Measurements from ENCODE around the gene CNIH1.
"Not testable (repeated sequence)": the region's sequence is repeated elsewhere in the genome, so short reads cannot be mapped to it uniquely, and the experiment has no call there.

Gene CNIH1

DNA sequence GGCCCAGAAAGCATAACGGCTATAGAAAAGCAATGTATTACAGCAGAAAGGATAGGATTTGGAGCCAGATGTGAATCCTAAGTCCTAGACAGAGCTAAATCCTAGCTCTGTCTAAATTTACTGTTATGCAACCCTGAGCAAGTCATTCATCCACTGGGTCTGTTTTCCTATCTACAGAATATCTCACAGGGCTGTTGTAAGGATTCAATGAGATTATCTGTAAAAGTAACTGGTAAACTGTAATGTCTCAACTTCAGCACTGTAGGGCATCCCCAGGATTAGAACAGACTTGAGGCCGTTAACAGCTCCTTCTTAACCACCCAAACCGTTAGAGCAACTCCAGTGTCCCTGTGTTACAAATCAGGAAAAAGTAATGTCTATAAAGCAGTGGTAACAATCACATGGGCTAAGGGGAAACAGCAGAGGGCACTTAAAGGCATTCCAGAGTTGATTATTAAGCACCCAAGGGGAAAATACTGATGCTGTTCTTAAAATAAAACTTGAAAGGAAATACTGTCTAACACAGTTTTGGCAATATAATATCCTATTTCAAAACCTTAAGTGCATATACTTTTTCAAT lies 37.6 kb upstream of the CNIH1 start:
- FAIRE-seq (no peak), DNase-seq (ENCODE audit: insufficient read length, low spot score) (no peak)
- TF ChIP-seq POLR2A (IDR thresholded peaks at IDR 0.05; ENCODE audit: low read depth, low read length) = no peak

DNA sequence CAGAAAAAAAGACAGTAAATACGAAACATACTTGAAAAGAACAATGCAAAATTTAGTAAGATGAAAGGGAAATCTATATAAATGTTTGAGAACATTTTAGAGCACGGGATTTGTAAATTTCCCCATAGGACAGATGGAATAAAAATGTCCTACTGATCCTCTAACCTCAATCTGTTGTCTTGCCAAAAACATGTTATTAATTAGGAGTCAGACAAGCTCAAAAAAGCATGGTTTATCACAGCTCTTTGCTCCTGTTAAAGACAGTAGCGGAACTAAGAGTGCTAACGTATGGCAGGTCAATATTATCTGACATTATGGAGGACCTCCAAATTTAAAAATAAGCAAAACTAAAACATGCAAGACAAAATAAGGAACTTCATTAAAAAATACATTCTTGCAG lies 34.7 kb upstream of the CNIH1 start:
- FAIRE-seq (no peak), DNase-seq (ENCODE audit: insufficient read length, low spot score) (no peak)
- no peak for TF ChIP-seq POLR2A (IDR thresholded peaks at IDR 0.05; ENCODE audit: low read depth, low read length)

DNA sequence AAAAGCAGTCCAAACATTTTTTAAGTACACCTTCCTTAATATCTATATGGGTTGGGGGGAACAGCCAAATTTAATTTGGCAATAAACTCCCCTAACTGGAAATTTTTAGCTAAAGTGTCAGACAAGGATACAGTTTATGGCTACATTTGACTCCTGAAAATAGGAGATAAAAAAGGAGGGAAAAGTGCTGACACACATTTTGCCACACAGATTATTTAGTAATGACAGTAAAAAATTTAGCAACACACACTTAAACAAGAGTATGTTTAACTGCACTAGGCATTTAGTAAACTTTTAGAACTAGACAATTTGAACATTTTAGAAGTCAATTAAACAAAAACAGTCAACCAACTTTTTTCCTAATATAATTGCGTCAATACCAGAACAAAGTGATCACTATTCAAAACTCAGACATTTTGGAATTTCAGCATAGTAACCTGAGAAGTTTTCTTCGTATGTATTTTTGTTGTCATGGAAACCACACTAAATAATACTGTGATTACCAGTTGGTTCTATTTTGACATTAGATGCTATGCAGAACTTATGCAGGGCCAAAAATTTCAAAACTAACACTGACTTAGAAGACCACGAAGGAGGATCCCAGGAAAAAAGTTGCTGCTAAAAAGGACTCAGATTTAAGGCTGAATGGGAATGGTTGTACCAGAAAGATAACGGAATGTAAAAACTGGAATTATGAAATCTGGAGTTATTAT lies 34.2 kb upstream of the CNIH1 start:
- no peak for TF ChIP-seq POLR2A (IDR thresholded peaks at IDR 0.05; ENCODE audit: low read depth, low read length)
- DNase-seq (ENCODE audit: insufficient read length, low spot score) (no peak), FAIRE-seq (no peak)

DNA sequence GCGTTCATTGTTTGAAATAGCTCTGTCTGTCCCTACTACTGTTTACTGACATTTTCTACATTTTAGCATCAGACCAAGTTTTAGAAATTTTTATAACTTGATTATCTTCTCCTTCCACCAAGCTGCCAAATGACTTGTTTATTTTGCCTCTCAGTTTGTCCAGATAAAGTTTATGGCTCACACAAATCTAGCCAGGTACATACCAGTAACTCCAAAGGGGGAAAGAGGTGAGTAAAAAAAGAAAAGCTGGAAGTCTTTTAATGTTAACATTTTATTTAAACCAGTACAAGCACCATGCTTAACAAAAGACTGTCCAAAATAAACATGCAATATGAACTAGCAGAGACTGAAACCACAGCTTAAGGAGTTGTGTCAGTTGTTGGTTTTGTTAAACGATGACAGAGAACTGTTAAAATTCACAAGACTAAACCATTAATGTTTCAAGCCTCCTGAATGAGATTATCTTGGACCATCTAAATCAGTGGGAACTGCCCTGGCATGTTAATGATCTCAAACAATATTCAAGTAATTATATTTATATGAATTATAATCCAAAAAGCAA lies 33.1 kb upstream of the CNIH1 start:
- FAIRE-seq (no peak), DNase-seq (ENCODE audit: insufficient read length, low spot score) (no peak)
- no peak for TF ChIP-seq POLR2A (IDR thresholded peaks at IDR 0.05; ENCODE audit: low read depth, low read length)

DNA sequence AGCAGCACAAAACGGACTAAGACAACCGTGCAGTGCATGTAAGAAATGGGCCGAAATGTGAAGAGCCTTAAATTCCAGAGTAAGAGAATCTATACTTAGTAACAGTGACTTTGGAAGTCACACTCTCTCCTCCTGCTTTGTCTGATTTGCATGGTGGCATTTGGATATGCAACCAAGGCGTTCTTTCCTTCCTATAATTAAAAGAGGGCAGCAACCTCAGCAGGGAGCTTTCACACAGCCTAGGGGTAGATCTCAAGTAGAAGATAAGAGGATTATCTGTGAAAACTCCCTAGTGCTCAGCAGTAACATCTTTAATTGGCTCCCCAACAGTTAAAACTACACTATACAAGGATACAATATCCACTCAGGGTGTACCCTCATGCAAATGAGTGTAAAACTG lies 31.1 kb upstream of the CNIH1 start:
- FAIRE-seq (no peak), DNase-seq (ENCODE audit: insufficient read length, low spot score) (no peak)
- TF ChIP-seq POLR2A (IDR thresholded peaks at IDR 0.05; ENCODE audit: low read depth, low read length) = no peak

DNA sequence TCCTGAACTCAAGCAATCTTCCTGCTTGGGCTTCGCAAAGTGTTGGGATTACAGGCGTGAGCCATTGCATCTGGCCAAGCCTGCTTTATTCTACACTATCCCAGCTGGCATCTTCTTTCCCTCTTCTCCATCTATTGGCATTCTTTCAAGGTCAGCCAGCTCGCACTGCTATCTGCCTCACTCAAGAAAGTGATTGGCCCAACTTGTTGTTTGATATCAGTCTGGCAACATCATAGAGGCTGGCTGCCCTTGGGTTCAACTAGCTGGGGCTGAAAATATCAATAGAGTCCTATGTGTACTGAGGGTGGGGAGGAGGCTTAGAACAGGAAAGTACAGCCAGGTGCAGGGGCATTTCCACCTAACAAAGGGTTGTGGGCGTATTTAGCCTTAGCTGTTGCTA lies 30.5 kb upstream of the CNIH1 start:
- FAIRE-seq = no peak
- DNase-seq (ENCODE audit: insufficient read length, low spot score) = no peak
- TF ChIP-seq POLR2A (IDR thresholded peaks at IDR 0.05; ENCODE audit: low read depth, low read length) = no peak

DNA sequence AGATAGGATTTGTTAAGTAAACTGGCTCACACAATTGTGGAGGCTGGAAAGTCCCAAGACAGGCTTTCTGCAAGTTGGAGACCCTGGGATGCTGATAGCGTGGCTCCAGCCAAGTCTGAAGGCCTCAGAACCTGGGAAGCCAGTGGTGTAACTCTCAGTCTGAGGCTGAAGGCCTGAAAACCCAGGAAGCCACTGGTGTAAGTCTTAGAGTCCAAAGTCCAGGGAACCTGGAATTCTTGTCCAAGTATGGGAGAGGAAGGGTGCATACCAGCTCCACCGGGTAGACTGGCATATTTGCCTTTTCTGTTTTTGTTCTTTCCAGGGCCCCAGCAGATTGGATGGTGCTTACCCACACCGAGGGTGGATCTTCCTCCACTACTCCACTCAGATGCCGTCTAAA lies 29.5 kb upstream of the CNIH1 start:
- FAIRE-seq (no peak), DNase-seq (ENCODE audit: insufficient read length, low spot score) (no peak)
- TF ChIP-seq POLR2A (IDR thresholded peaks at IDR 0.05; ENCODE audit: low read depth, low read length) = no peak

DNA sequence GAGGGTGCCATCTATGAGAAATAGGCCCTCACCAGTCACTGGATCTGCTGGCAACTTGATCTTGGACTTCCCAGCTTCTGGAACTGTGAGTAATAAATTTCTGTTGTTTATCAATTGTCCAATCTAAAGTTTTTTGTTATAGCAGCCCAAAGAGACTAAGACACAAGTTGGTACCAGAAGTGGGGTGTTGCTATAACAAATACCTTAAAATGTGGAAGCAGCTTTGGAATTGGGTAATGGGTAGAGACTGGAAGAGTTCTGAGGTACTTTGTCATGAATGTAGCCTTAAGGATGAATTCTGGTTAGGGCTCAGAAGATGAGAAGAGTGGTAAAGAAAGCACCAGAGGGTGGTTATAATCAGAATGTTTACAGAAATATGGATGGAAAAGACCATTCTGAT lies 26.1 kb upstream of the CNIH1 start:
- FAIRE-seq (no peak), DNase-seq (ENCODE audit: insufficient read length, low spot score) (no peak)
- TF ChIP-seq POLR2A (IDR thresholded peaks at IDR 0.05; ENCODE audit: low read depth, low read length) = no peak

DNA sequence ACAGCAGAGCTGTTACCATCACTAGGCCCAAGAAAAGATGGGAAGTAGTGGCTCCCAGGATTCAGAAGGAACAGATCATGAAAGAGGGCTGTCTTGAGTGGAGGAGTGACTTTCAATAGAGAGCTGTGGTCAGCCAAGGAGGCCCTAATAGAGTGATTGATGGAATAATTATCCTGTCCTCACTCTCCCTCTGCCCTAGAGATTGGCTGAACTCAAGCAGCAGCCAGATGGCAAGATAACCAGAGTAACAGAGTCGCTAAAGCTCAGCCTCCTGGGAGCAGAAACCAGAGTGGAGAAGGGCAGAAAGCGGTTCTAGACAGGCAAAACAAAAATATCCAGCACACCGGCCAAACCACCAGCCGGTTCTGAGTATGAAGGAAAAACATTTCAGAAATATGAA lies 24.5 kb upstream of the CNIH1 start:
- no peak for TF ChIP-seq POLR2A (IDR thresholded peaks at IDR 0.05; ENCODE audit: low read depth, low read length)
- FAIRE-seq = no peak
- DNase-seq (ENCODE audit: insufficient read length, low spot score) = no peak

DNA sequence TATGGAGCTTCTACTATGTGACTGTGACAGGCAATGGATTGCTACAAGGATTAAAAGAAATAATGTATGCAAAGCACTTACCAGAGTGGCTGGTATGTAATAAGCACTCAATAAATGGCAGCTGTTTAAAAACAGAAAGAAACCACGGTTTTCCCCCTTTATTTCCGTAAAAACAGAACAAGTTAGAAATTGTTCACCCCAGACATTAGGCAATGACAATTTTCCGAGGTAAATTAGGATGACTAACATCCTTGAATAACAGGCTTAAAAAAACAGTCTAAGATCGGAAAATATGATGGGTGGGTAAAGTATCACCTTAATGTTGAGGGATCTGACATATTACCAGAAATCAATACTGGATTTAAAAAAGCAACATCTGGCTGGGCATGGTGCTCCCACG lies 20.9 kb upstream of the CNIH1 start:
- FAIRE-seq (no peak), DNase-seq (ENCODE audit: insufficient read length, low spot score) (no peak)
- no peak for TF ChIP-seq POLR2A (IDR thresholded peaks at IDR 0.05; ENCODE audit: low read depth, low read length)

DNA sequence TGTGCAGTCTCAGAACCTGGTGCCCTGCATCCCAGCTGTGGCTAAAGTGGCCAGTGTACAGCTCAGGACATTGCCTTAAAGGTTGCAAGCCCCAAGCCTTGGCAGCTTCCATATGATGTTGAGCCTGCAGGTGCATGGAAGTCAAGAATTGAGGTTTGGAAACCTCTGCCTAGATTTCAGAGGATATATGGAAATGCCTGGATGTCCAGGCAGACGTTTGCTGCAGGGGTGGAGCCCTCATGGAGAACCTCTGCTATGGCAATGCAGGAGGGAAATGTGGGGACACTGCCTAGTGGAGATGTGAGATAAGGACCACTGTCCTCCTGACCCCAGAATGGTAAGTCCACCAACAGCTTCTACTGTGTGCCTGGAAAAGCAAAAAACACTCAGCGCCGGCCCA lies 17.9 kb upstream of the CNIH1 start:
- TF ChIP-seq POLR2A (IDR thresholded peaks at IDR 0.05; ENCODE audit: low read depth, low read length) = no peak
- FAIRE-seq = no peak
- DNase-seq (ENCODE audit: insufficient read length, low spot score) = no peak

DNA sequence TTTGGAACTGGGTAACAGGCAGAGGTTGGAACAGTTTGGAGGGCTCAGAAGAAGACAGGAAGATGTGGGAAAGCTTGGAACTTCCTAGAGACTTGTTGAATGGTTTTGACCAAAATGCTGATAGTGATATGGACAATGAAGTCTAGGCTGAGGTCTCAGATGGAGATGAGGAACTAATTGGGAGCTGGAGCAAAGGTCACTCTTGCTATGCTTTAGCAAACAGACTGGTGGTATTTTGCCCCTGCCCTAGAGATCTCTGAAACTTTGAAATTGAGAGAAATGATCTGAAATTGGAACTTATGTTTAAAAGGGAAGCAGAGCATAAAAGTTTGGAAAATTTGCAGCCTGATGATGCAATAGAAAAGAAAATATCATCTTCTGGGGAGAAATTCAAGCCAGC lies 17.4 kb upstream of the CNIH1 start:
- not testable (repeated sequence) for DNase-seq (ENCODE audit: insufficient read length, low spot score)

DNA sequence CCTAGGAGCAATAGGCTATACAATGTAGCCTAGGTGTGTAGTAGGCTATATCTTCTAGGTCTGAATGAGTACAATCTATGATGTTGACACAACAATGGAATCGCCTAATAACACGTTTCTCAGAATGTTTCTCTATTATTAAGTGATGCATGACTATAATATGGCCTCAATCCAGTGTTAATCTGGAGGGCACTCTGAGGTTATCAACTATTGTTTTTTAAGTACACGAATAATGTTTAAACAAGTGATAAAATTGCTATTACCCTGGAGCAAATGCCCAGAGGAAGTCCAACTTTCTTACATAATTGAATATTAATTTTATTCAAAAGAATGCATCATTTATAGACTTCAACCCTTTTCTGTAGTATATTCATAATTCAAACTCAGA lies 16.4 kb upstream of the CNIH1 start:
- FAIRE-seq (no peak), DNase-seq (ENCODE audit: insufficient read length, low spot score) (no peak)
- no peak for TF ChIP-seq POLR2A (IDR thresholded peaks at IDR 0.05; ENCODE audit: low read depth, low read length)

More for the DNA sequence above, 17.4 kb upstream of the CNIH1 start:
- FAIRE-seq = not testable (repeated sequence)

DNA sequence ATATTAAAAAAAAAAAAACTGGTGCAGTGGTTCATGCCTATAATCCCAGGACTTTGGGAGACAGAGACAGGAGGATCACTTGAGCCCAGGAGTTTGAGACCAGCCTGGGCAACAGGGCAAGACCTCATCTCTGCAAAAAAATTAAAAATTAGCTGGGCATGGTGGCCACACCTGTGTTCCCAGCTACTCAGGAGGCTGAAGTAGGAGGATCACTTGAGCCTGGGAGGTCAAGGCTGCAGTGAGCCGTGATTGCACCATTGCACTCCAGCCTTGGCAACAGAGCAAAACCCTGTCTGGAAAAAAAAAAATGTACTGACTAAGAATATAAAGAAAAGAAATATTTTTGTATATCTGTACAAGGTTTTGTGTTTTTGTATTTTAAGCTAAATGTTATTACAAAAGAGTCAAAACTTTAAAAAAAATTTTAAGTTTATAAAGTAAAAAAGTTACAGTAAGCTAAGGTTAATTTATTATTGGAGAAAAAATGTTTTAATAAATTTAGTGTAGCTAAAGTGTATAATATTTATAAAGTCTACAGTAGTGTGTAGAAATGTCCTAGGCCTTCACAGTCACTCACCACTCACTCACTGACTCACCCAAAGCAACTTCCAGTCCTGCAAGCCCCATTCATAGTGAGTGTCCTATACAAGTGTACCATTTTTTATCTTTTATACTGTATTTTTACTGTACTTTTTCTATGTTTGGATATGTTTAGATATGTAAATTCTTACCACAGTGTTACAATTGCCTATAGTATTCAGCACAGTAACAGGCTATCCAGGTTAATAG lies 15.8 kb upstream of the CNIH1 start:
- FAIRE-seq; DNase-seq (ENCODE audit: insufficient read length, low spot score): not testable (repeated sequence)

DNA sequence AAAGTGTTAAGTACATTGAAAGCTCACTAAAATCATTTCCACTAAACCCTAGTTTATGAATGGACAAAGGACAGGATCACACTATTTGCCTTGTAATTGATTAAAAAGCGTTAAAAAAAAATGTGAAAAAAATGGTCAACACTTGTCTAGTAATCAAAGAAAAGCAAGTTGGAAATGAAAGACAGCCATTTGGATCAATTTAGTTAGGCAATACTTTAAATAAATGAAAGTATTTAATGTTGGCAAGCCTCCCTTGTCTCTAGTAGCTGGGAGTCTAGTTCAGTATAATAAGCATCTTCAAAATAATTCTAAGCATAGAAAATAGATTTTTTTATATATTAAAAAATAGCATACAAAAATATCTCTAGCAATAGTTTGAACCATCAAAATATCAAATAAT lies 14.2 kb upstream of the CNIH1 start:
- FAIRE-seq (no peak), DNase-seq (ENCODE audit: insufficient read length, low spot score) (no peak)
- no peak for TF ChIP-seq POLR2A (IDR thresholded peaks at IDR 0.05; ENCODE audit: low read depth, low read length)

DNA sequence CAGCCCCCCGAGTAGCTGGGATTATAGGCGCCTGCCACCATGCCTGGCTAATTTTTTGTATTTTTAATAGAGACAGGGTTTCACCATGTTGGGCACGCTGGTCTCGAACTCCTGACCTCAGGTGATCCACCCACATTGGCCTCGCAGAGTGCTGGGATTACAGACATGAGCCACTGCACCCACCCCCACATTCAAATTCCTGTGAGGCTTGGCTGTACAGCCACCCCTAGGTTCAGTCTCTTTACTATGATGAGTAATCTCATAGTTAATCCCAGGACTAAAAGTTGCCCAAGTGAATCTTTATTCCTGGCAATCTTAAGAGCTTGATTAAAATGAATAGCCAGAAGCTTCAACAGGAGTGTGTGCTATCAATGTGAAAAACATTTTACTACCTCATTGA lies 12.8 kb upstream of the CNIH1 start:
- not testable (repeated sequence) for DNase-seq (ENCODE audit: insufficient read length, low spot score); FAIRE-seq
